T-helper 1 cell treated with Interleukin-12 subunit alpha and Interleukin-12 subunit beta and Interleukin-4 antibody, amounts not matched to agents 30 μg/mL and 1 μg/mL, for 36 hours (primary cell): Measurements from ENCODE around the gene PTPRU.
"Not testable (repeated sequence)": the region's sequence is repeated elsewhere in the genome, so short reads cannot be mapped to it uniquely, and the experiment has no call there.

Experiments
- H3K27ac Mint-ChIP-seq: one replicate; pipeline ENCODE4 v1.8.0; 2021; ENCODE audit warnings: mild to moderate bottlenecking, mixed read lengths
- H3K27me3 Mint-ChIP-seq: one replicate; pipeline ENCODE4 v1.8.0; 2021; ENCODE audit warnings: low read depth, mixed read lengths
- H3K36me3 Mint-ChIP-seq: one replicate; pipeline ENCODE4 v1.8.0; 2021; ENCODE audit warnings: low read depth, mixed read lengths
- H3K4me1 Mint-ChIP-seq: one replicate; pipeline ENCODE4 v1.8.0; 2021; ENCODE audit warnings: low read depth, mixed read lengths
- H3K4me3 Mint-ChIP-seq: one replicate; pipeline ENCODE4 v1.8.0; 2021; ENCODE audit warnings: mild to moderate bottlenecking, moderate library complexity, mixed read lengths
- H3K9me3 Mint-ChIP-seq: one replicate; pipeline ENCODE4 v1.8.0; 2021; ENCODE audit warnings: mixed read lengths

The PTPRU gene

GRCh38 chr1:29232387-29232786 is 3.9 kb upstream of the PTPRU start:
- Mint-ChIP-seq H3K4me3 (no peak overlapping the region), H3K27ac (no peak overlapping the region), H3K36me3 (peaks cover 6% of the 10 kb centered on the region), H3K4me1 (peaks cover 28% of the 10 kb centered on the region), H3K27me3 (peaks cover 43% of the 10 kb centered on the region), H3K9me3 (no peaks in the 10 kb centered on the region)

GRCh38 chr1:29233693-29234092 is 2.6 kb upstream of the PTPRU start:
- Mint-ChIP-seq H3K27ac (no peak overlapping the region), H3K27me3 (peaks cover 51% of the 10 kb centered on the region), H3K9me3 (no peaks in the 10 kb centered on the region), H3K4me3 (no peak overlapping the region), H3K36me3 (peaks cover 8% of the 10 kb centered on the region), H3K4me1 (peaks cover 31% of the 10 kb centered on the region)

- peaks cover 8% of the 10 kb centered on the region for H3K36me3 Mint-ChIP-seq
- peaks cover 32% of the 10 kb centered on the region for H3K4me1 Mint-ChIP-seq
- no peaks in the 10 kb centered on the region for H3K9me3 Mint-ChIP-seq
- peaks cover 59% of the 10 kb centered on the region for H3K27me3 Mint-ChIP-seq
- H3K4me3 Mint-ChIP-seq = no peak overlapping the region
- no peak overlapping the region for H3K27ac Mint-ChIP-seq
These were observed 1.9 kb upstream of the PTPRU start for GRCh38 chr1:29234471-29234870.

GRCh38 chr1:29234881-29235280 is 1.4 kb upstream of the PTPRU start:
- H3K27me3 Mint-ChIP-seq = peaks cover 63% of the 10 kb centered on the region
- peaks cover 27% of the 10 kb centered on the region for H3K4me1 Mint-ChIP-seq
- H3K9me3 Mint-ChIP-seq, H3K36me3 Mint-ChIP-seq, H3K4me3 Mint-ChIP-seq, H3K27ac Mint-ChIP-seq: not testable (repeated sequence)

- Mint-ChIP-seq H3K27me3 (peaks cover 70% of the 10 kb centered on the region), H3K4me1 (peaks cover 14% of the 10 kb centered on the region), H3K27ac (peak overlapping the region; percentile 64), H3K36me3 (peaks cover 8% of the 10 kb centered on the region), H3K9me3 (no peaks in the 10 kb centered on the region), H3K4me3 (peak overlapping the region; percentile 84)
These were observed 398 bp downstream of the PTPRU start for GRCh38 chr1:29236712-29237128.

DNA sequence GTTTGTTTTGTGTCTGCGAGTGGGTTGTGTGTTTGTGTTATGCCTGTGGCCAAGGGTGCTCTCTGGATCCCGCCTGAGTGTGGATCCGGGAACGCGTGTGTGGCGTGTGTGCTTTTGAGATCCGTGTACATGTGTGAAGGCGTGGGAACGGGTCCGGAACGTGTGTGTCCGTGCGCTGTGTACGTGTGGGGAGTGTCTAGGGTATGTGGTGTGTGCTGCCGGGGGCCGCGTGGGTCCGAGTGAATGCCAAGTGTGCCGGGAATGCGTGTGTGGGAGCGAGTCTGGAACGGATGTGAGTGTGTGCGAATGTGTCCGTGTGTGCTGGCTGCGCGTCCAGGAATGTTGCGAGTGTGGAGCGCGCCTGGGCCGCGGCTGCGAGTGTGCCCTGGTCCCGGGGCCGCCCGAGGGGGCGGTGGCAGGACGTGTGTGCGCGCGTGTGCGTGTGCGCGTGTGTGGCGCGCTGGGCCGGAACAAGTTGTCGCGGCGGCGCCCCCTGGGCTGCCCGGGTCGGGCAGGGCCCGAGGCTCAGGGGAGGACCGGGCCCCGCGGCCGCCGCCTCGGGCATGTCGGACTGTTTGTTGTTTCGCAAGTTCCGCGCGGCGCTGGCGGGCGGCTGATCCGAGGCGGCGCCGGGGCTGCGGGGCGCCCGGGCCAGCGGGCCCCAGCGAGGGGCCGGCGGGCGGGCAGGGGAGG is 953 bp downstream of the PTPRU start:
- H3K9me3 Mint-ChIP-seq = no peaks in the 10 kb centered on the region
- peak overlapping the region; percentile 84 for H3K4me3 Mint-ChIP-seq
- H3K27me3 Mint-ChIP-seq = peaks cover 70% of the 10 kb centered on the region
- H3K27ac Mint-ChIP-seq = peak overlapping the region; percentile 64
- H3K4me1 Mint-ChIP-seq = peaks cover 14% of the 10 kb centered on the region
- H3K36me3 Mint-ChIP-seq = peaks cover 8% of the 10 kb centered on the region

GRCh38 chr1:29237852-29238619 is 1.7 kb downstream of the PTPRU start:
- Mint-ChIP-seq H3K4me3 (peak overlapping the region; percentile 74), H3K9me3 (no peaks in the 10 kb centered on the region), H3K27ac (no peak overlapping the region), H3K4me1 (peaks cover 14% of the 10 kb centered on the region), H3K36me3 (peaks cover 8% of the 10 kb centered on the region), H3K27me3 (peaks cover 66% of the 10 kb centered on the region)

DNA sequence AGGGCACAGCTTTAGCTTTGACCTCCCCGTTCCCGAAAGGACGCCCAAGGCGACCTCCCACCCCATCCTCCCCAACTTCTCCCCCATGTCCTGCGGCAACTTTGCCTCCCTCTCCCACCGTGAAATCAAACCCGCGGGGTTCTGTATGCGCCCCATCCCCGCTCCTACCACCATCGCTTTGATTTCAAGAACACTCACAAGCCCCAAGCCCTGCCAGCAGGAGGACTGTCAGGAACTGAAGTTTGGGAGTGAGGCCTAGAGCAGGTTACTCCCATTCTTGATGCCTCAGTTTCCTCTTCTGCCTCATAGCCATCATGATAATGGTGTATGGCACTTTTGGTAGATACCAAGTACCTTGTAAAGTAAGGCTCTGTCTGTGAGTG is 2.3 kb downstream of the PTPRU start:
- peaks cover 64% of the 10 kb centered on the region for H3K27me3 Mint-ChIP-seq
- peak overlapping the region; percentile 74 for H3K27ac Mint-ChIP-seq

DNA sequence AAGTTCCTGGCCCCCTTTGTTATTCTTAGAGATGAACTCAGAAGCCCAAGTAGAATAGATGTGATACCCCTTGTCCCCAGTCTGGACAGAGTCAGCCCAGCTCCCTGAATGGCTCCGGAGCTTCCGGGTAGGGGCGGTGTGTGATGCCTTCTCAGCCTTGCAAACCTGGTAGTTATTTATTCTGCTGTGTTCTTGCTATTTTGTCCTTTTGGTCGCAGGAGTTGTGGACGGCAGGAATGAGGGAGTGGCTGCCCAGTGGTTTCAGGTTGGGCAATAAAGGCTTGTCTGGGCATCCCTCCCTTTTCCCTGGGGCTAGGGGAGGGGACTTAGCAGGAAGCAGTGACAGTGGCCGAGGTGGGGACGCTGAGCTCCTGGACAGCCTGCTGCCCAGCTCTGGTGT is 2.8 kb downstream of the PTPRU start:
- Mint-ChIP-seq H3K27ac (no peak overlapping the region), H3K36me3 (peaks cover 8% of the 10 kb centered on the region), H3K9me3 (no peaks in the 10 kb centered on the region), H3K4me3 (no peak overlapping the region), H3K4me1 (peaks cover 14% of the 10 kb centered on the region), H3K27me3 (peaks cover 59% of the 10 kb centered on the region)

More for the DNA sequence above, 2.3 kb downstream of the PTPRU start:
- H3K36me3 Mint-ChIP-seq = peaks cover 8% of the 10 kb centered on the region
- H3K4me3 Mint-ChIP-seq = peak overlapping the region; percentile 60
- H3K9me3 Mint-ChIP-seq = no peaks in the 10 kb centered on the region
- peaks cover 14% of the 10 kb centered on the region for H3K4me1 Mint-ChIP-seq

DNA sequence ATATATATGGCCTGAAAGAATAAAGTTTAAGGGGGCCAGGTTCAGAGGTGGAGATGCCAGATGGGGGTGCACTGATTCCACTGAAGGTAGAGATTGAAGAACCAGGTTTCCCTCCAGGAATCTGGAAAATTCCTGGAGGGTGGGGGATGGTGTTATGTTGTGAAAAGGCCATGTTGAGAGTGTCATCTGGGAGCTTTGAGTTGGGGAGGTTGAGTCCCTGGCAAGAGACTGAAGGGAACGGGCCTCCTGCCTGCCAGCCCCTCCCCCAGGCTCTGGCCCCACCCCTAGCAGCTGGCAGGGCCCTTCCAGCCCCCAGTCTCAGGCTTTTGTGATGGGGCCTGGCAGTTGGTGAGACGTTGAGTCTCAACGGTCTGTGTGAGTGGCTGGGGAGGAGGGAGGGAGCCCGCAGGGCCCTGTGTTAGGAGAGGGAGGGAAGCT is 4.1 kb downstream of the PTPRU start:
- H3K4me1 Mint-ChIP-seq = peaks cover 14% of the 10 kb centered on the region
- no peaks in the 10 kb centered on the region for H3K9me3 Mint-ChIP-seq
- no peak overlapping the region for H3K4me3 Mint-ChIP-seq
- H3K36me3 Mint-ChIP-seq = peaks cover 8% of the 10 kb centered on the region
- H3K27ac Mint-ChIP-seq = no peak overlapping the region
- peaks cover 50% of the 10 kb centered on the region for H3K27me3 Mint-ChIP-seq

GRCh38 chr1:29240986-29241385 is 4.7 kb downstream of the PTPRU start:
- Mint-ChIP-seq H3K27ac (no peak overlapping the region), H3K27me3 (peaks cover 44% of the 10 kb centered on the region), H3K36me3 (peaks cover 8% of the 10 kb centered on the region), H3K4me1 (peaks cover 11% of the 10 kb centered on the region), H3K9me3 (no peaks in the 10 kb centered on the region), H3K4me3 (no peak overlapping the region)

DNA sequence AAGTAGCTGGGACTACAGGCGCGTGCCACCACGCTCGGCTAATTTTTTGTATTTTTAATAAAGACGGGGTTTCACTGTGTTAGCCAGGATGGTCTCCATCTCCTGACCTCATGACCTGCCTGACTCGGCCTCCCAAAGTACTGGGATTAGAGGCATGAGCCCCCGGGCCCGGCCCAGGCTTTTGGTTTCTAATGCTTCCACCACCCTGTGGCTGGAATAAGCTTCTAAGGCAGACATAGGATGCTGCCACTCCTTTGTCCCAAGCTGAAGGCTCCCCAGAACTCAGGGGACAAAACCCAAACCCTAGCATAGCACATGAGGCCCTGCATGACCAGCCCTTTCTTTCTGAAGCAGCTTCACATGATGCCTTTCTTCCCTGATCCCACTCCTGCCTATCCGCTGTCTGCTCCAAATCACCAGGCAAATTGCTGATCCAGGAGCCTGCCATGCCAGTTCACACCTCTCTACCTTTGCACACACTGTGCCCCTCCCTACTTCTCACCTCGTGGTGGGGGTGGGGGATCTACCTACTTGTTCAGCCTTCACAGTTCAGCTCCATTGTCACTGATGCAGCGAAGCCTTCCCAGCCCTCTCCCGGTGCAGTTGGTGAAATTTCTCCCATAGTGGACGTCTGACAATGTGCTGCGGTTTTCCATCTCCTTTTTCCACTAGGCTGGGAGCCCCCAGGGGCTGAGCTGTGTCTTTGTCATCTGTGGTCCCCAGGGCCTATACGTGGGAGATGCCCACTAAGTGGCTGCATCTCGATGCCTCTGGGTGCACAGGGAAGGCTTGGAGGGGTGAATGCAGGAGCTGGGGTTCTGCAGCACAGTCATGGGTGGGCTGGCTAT is 6.9 kb downstream of the PTPRU start:
- Mint-ChIP-seq H3K4me1 (peaks cover 2% of the 10 kb centered on the region), H3K4me3 (no peak overlapping the region), H3K36me3 (peaks cover 2% of the 10 kb centered on the region), H3K27ac (no peak overlapping the region), H3K9me3 (no peaks in the 10 kb centered on the region), H3K27me3 (peaks cover 30% of the 10 kb centered on the region)

- H3K36me3 Mint-ChIP-seq = no peaks in the 10 kb centered on the region
- no peak overlapping the region for H3K27ac Mint-ChIP-seq
- H3K27me3 Mint-ChIP-seq = peaks cover 25% of the 10 kb centered on the region
- no peaks in the 10 kb centered on the region for H3K9me3 Mint-ChIP-seq
- H3K4me3 Mint-ChIP-seq = no peak overlapping the region
- no peaks in the 10 kb centered on the region for H3K4me1 Mint-ChIP-seq
These were observed 7.5 kb downstream of the PTPRU start for GRCh38 chr1:29243871-29244200.

DNA sequence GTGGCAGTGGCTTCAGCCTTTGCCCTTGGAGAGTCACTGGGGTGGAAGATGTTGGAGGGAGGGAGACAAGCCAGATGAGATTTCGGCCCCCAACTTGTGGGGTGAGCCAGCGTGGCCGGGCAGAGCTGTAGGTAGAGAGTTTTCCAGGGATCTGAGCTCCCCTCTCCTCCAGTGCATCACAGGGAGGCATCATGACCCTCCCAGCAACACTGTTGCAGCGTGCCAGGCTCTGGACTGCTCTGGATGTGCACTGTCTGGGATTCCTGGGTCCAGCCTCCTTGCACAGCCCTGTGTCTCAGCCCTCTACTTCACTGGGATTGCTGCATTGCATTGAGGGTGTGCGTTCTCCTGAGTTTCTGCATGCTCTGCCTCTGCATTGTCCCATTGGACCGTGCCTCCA is 8.9 kb downstream of the PTPRU start:
- peaks cover 11% of the 10 kb centered on the region for H3K27me3 Mint-ChIP-seq
- H3K4me3 Mint-ChIP-seq = no peak overlapping the region
- no peaks in the 10 kb centered on the region for H3K36me3 Mint-ChIP-seq
- H3K27ac Mint-ChIP-seq = no peak overlapping the region
- H3K9me3 Mint-ChIP-seq = no peaks in the 10 kb centered on the region
- no peaks in the 10 kb centered on the region for H3K4me1 Mint-ChIP-seq
